AG09309 (cell line): ENCODE results near the gene XPC.

Experiments used
- DNase-seq: peaks from one replicate; pipeline ENCODE4 v3.0.0-alpha.2; 2010; ENCODE audit warnings: low read depth
- H3K4me3 ChIP-seq: 2 replicates; pipeline ENCODE4 v1.5.1; 2011; ENCODE audit warnings: mild to moderate bottlenecking, low read depth, low read length, moderate library complexity; ENCODE audit not compliant: control insufficient read depth
- TF ChIP-seq, protein P1 (sequence below): IDR thresholded peaks from 2 replicates; pipeline ENCODE4 v1.5.1; 2011; ENCODE audit warnings: mild to moderate bottlenecking, low read depth, low read length, inconsistent platforms; ENCODE audit not compliant: insufficient read depth, control insufficient read depth; ENCODE audit errors: missing control alignments

The XPC gene

GRCh38 chr3:14213066-14213774 is 34.8 kb upstream of the XPC start:
- TF ChIP-seq, protein P1, sequence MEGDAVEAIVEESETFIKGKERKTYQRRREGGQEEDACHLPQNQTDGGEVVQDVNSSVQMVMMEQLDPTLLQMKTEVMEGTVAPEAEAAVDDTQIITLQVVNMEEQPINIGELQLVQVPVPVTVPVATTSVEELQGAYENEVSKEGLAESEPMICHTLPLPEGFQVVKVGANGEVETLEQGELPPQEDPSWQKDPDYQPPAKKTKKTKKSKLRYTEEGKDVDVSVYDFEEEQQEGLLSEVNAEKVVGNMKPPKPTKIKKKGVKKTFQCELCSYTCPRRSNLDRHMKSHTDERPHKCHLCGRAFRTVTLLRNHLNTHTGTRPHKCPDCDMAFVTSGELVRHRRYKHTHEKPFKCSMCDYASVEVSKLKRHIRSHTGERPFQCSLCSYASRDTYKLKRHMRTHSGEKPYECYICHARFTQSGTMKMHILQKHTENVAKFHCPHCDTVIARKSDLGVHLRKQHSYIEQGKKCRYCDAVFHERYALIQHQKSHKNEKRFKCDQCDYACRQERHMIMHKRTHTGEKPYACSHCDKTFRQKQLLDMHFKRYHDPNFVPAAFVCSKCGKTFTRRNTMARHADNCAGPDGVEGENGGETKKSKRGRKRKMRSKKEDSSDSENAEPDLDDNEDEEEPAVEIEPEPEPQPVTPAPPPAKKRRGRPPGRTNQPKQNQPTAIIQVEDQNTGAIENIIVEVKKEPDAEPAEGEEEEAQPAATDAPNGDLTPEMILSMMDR = no peak
- DNase-seq = no peak
- no peak overlapping the region for H3K4me3 ChIP-seq

- no peak overlapping the region for H3K4me3 ChIP-seq
- DNase-seq = no peak
- TF ChIP-seq, protein P1 = no peak
These were observed 33.6 kb upstream of the XPC start for GRCh38 chr3:14212032-14212431.

DNA sequence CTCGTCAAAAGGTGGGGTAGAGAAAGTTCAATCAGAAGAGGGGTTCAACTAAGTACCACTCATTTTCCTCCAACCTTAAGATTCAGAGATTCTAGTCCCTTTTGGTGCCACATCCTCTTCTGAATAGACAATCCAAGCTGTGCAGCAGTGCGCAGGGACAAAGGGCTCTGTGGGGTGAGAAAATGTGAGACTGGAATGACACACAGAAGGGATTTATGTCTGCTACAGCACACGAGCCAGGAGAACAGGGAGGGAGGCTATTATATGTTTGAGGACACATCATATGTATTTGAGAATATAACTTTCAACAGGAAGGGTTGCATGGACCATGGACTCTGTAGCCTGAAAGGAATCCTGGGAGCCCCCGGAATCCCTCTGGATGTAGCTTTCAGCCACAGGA is 33.2 kb upstream of the XPC start:
- TF ChIP-seq, protein P1 = no peak
- H3K4me3 ChIP-seq = no peak overlapping the region
- DNase-seq = no peak

- H3K4me3 ChIP-seq = no peak overlapping the region
- peak; percentile 99 for DNase-seq
- TF ChIP-seq, protein P1 = no peak
These were observed 32.6 kb upstream of the XPC start for GRCh38 chr3:14210843-14211594.

GRCh38 chr3:14210290-14210688 is 31.9 kb upstream of the XPC start:
- no peak overlapping the region for H3K4me3 ChIP-seq
- no peak for DNase-seq
- TF ChIP-seq, protein P1 = no peak

DNA sequence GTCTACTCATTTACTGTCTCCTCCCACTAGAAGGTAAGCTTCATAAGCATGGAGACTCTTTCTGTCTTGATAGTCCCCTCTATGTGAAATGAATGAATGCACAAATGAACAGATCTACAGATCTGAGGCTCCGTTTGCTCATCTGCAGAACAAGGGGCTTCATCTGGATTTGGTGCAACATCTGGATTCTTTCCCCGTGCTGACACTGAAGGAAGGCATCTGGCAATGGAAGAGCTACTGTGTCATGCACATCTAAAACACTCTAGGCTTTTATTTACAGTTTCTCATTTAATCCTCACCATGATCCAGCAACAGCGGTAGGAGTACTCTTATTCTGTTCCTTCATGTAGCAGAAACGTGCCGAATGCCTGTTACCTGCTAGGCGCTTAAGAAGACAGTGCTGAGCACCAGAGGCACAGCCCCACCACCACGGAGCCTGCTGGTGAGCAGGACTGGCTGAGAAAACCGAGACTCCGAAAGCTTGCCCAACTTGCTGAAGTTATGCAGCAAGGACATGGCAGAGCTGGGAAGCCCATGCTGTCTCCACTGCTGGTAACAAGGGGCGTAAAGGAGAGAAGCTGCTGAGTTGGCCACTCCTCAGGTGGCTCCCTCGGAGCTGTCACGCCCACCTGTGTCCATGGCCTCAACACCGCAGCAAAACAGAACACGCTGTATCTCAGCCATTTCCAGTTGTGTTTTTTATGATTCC is 31.3 kb upstream of the XPC start:
- DNase-seq = no peak
- TF ChIP-seq, protein P1 = no peak
- H3K4me3 ChIP-seq = no peak overlapping the region
